LNCaP clone FGC (cell line): ENCODE results near the gene SLC5A4.

Source experiments
- DNase-seq: peaks from one replicate; pipeline ENCODE4 v3.0.0-alpha.2; 2011; ENCODE audit warnings: low read depth
- H3K4me3 ChIP-seq: 2 replicates; pipeline ENCODE4 v1.5.1; 2011; ENCODE audit warnings: mild to moderate bottlenecking, low read depth, low read length, control low read depth
- TF ChIP-seq, protein P1 (sequence below): IDR thresholded peaks from 2 replicates; pipeline ENCODE4 v1.5.1; 2012; ENCODE audit warnings: mild to moderate bottlenecking; ENCODE audit not compliant: control insufficient read depth, insufficient read depth; ENCODE audit errors: extremely low read depth

Gene SLC5A4

DNA sequence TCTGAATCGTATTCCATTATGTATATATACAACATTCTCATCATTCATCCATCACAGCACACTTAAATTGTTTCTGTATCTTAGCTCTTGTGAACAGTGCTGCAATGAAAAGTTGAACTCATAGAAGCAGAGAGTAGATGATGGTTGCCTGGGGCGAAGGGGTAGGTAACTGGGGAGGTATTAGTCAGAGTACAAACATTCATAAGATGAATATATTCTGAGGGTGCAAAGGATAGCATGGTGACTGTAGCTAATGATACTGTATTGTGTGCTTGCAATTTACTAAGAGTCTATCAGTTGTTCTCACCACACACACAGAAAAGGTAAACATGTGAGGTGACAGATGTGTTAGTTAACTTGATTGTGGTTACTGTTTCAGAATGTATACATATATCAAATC lies 37.7 kb downstream of the SLC5A4 start:
- DNase-seq, result no peak
- H3K4me3 ChIP-seq, result no peak overlapping the region
- TF ChIP-seq, protein P1, sequence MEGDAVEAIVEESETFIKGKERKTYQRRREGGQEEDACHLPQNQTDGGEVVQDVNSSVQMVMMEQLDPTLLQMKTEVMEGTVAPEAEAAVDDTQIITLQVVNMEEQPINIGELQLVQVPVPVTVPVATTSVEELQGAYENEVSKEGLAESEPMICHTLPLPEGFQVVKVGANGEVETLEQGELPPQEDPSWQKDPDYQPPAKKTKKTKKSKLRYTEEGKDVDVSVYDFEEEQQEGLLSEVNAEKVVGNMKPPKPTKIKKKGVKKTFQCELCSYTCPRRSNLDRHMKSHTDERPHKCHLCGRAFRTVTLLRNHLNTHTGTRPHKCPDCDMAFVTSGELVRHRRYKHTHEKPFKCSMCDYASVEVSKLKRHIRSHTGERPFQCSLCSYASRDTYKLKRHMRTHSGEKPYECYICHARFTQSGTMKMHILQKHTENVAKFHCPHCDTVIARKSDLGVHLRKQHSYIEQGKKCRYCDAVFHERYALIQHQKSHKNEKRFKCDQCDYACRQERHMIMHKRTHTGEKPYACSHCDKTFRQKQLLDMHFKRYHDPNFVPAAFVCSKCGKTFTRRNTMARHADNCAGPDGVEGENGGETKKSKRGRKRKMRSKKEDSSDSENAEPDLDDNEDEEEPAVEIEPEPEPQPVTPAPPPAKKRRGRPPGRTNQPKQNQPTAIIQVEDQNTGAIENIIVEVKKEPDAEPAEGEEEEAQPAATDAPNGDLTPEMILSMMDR, result no peak

DNA sequence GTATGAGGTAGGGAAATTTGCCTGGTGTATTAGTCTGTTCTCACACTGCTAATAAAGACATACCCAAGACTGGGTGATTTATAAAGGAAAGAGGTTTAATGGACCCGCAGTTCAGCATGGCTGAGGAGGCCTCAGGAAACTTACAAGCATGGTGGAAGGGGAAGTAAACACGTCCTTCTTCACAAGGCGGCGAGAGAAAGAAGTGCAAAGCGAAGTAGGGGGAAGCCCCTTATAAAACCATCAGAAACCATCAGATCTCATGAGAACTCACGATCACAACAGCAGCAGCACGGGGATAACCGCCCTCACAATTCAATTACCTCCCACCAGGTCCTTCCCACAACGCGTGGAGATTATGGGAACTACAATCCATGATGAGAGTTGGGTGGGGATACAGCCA lies 38.2 kb downstream of the SLC5A4 start:
- no peak overlapping the region for H3K4me3 ChIP-seq
- TF ChIP-seq, protein P1, result no peak
- no peak for DNase-seq

DNA sequence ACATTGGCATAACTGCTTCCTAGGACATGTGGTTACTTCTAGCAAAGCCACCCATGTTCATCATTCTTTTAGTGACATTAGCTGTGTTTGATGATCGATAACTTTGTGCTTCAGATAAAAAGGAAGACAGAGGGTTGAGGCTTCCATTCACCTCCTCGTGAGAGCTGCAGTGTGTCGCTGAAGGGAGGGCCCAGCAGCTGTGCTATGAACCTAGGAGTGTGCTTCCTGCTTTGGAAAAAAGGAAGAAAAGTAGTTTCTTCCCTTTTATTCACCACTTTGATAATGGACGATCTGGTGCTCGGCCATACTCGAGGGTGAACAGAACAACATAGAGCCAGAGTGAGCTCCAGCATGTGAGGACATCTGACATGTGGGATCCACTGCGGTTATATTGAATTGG lies 44.1 kb downstream of the SLC5A4 start:
- no peak for DNase-seq
- TF ChIP-seq, protein P1, result no peak
- no peak overlapping the region for H3K4me3 ChIP-seq

DNA sequence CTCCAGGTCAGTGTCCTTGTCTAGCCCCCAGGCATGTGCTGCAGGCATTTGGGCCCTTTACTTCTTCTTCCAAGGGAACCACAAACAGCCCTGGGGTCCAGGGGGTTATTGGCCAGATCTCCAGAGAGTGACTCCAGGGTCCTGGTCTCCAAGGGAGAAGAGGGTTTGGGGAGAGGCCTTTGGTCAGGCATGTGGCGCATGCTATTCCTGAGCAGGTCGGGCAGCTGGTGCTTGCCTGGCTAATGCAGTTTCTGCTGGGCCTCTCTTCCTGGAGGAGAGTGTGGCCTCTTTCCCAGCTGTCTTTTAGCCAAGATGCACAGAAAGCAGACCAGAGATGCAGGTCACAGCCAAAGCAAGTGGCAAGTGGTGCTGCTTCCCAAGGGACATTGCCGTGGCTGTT lies 46.5 kb downstream of the SLC5A4 start:
- no peak for DNase-seq
- no peak overlapping the region for H3K4me3 ChIP-seq
- TF ChIP-seq, protein P1, result no peak

DNA sequence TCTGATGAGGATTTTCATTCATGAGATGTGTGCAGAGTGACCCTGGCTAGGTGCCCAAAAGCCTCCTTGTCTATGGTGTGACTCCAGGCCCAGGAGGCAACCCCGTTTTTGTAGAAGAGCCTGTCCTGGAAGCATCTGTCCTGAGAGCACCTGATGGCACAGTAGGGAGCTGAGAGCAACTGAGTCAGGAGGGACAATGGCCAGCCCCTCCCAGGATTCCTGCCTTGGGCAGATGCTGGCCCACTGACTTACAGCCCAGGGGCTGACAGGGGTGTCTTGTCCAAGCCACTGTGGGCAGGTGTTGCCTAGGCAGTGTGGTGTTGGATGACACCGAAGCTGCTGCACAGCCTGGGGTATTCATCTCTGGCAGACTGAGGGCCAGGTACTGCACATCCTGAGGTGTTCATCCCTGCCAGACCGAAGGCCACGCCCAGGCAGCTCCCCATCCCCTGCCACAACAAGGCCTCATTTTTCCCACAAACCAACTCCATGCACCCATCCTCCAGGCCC lies 47.1 kb downstream of the SLC5A4 start:
- DNase-seq, result no peak
- no peak overlapping the region for H3K4me3 ChIP-seq
- TF ChIP-seq, protein P1, result no peak

DNA sequence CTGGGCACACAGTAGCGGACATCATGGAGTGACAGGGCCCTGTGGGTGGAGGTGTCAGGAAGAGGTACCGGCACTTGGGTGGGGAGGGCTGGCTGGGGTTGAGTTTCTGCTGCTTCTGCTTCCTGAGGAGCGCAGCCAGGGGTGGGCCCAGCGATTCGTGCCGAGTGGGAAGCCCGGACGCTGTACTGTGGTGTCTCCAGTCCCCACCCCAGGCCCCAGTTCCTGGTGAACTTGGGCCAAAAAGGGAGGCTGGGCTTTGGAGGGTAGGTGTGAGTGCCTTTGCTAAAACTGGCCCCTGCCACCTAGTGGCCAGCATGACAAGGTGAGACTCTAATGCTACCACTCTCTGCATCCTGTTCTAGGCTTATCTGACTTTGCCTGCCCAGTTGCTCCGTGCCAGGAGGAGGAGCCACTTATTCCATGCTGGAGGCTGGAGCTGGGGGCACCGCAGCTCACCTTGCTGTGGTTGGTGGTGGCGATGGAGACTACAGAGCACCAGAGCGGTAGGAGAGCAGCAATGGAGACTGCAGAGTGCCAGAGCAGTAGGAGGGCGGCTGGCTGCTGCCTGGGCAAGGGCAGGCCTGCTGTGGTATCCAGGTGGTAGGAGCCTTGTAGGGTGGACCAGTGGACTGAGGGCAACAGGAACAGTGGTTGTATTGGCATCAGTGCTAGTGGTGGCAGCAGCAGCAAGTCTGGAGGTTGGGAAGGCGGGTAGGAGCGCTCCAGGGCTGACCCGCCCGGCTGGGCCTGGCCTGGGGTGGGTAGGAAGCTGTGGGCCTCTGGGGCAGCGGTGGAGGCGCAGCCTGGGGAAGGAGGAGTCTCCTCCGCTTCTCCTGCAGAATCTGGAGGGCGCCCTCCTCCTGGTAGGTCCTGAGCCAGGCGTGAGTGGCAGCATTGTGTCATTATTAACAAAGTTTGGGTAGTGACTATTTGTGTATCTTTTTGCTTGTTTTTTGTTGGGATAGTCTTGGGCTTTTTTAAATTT lies 48.1 kb downstream of the SLC5A4 start:
- TF ChIP-seq, protein P1, result peak; percentile 91
- H3K4me3 ChIP-seq, result peak overlapping the region; percentile 68
- peak; percentile 54 for DNase-seq
